K562 (cell line): ENCODE data around the gene IGF2BP3. TPM values are rescaled to one million over a fixed set of nuclear protein-coding genes. Genes with fewer than 3 reads are reported as not detected.

ENCODE experiments used
- BDP1 ChIP-seq: IDR thresholded peaks from 3 replicates; pipeline ENCODE4 v1.6.1; 2011; ENCODE audit not compliant: insufficient read length, insufficient read depth
- ELF1 ChIP-seq: fragments of 200-800 bp; sonication (Bioruptor generic); IDR thresholded peaks from 2 replicates; pipeline ENCODE4 v1.6.1; 2016; ENCODE audit warnings: missing genetic modification characterization, missing compliant biosample characterization
- GATAD2A ChIP-seq: fragments of 450-650 bp; IDR thresholded peaks from 2 replicates; pipeline ENCODE4 v1.6.1; 2017
- KAT7 ChIP-seq: sonication (generic); formaldehyde crosslinking; IDR thresholded peaks from 2 replicates; pipeline ENCODE4 v1.8.0; 2022; ENCODE audit warnings: missing genetic modification reagents, mild to moderate bottlenecking, borderline replicate concordance
- MIER1 ChIP-seq: fragments of 450-650 bp; IDR thresholded peaks from 2 replicates; pipeline ENCODE4 v1.6.1; 2016; ENCODE audit warnings: antibody characterized with exemption, mild to moderate bottlenecking, low read depth
- NR3C1 ChIP-seq: sonication (generic); formaldehyde crosslinking; IDR thresholded peaks from 2 replicates; pipeline ENCODE4 v1.8.1; 2022; ENCODE audit warnings: missing genetic modification reagents
- NRF1 ChIP-seq, 2 experiments: fragments of 450-650 bp; IDR thresholded peaks in 1 of 2; conservative IDR thresholded peaks in 1 of 2; 2 replicates each; pipeline ENCODE4 v1.6.1; 2014; ENCODE audit warnings: mild to moderate bottlenecking in 2 of 2
- POLR2A ChIP-seq: fragments of 450-650 bp; conservative IDR thresholded peaks from 2 replicates; pipeline ENCODE4 v1.6.1; 2016
- RBFOX2 ChIP-seq: fragments of 200-400 bp; formaldehyde crosslinking; IDR thresholded peaks from 2 replicates; pipeline ENCODE4 v1.6.1; 2017; ENCODE audit warnings: low read depth, mild to moderate bottlenecking, low read length, moderate library complexity
- RBM15 ChIP-seq: fragments of 200-400 bp; formaldehyde crosslinking; IDR thresholded peaks from 2 replicates; pipeline ENCODE4 v1.6.1; 2018; ENCODE audit warnings: mild to moderate bottlenecking, low read length, moderate library complexity; ENCODE audit not compliant: insufficient read depth
- TAF15 ChIP-seq: fragments of 200-400 bp; formaldehyde crosslinking; IDR thresholded peaks from 2 replicates; pipeline ENCODE4 v1.6.1; 2017; ENCODE audit warnings: mild to moderate bottlenecking, low read depth, low read length, moderate library complexity
- TSC22D4 ChIP-seq: fragments of 450-650 bp; IDR thresholded peaks from 2 replicates; pipeline ENCODE4 v1.6.1; 2016; ENCODE audit warnings: missing genetic modification characterization, missing biosample characterization, control low read depth
- YY1 ChIP-seq, 3 experiments: IDR thresholded peaks; 2 replicates each; pipeline ENCODE4 v1.6.1; 2011; ENCODE audit warnings: low read length in 2 of 3, mild to moderate bottlenecking in 2 of 3, moderate library complexity in 2 of 3, borderline replicate concordance in 1 of 3, control low read depth in 1 of 3, low read depth in 1 of 3; ENCODE audit not compliant: insufficient read depth in 3 of 3, insufficient replicate concordance in 2 of 3, control insufficient read depth in 1 of 3, insufficient read length in 1 of 3; ENCODE audit errors: extremely low read depth in 1 of 3
- ZBTB33 ChIP-seq: sonication (generic); formaldehyde crosslinking; IDR thresholded peaks from 2 replicates; pipeline ENCODE4 v1.8.1; 2023; ENCODE audit warnings: mild to moderate bottlenecking, missing genetic modification reagents
- ZBTB7A ChIP-seq: IDR thresholded peaks from 2 replicates; pipeline ENCODE4 v1.6.1; 2011; ENCODE audit warnings: low read depth, mild to moderate bottlenecking, low read length, moderate library complexity, borderline replicate concordance; ENCODE audit not compliant: control insufficient read depth
- ZSCAN29 ChIP-seq: fragments of 450-650 bp; IDR thresholded peaks from 2 replicates; pipeline ENCODE4 v1.6.1; 2017
- polyA plus RNA-seq, 8 experiments: library from polyadenylated mRNA; depleted of rRNA in 4 of 8; stranded (reverse) in 5 of 8; unstranded in 3 of 8; fragments of >200 nt; fragmentation: Nextera tagmentation in 2 of 8; fragmentation: Illumina TruSeq in 1 of 8; extraction: Ambion mirVana in 2 of 8; extraction: Trizol in 1 of 8; gene quantifications; 2 replicates each; pipeline versions ENCODE4 v1.2.1 to v1.2.3, GENCODE V29; 2011 to 2014; ENCODE audit warnings: inconsistent platforms in 1 of 8, missing spikeins in 1 of 8
- total RNA-seq, 7 experiments: library from RNA; depleted of rRNA in 6 of 7; stranded (reverse); fragments of >200 nt in 6 of 7; fragmentation: Illumina TruSeq in 2 of 7; extraction: Trizol in 2 of 7; gene quantifications; 2 replicates each; pipeline versions ENCODE4 v1.2.1 to v1.2.3, GENCODE V29; 2011 to 2021; ENCODE audit warnings: low replicate concordance in 1 of 7
- TF ChIP-seq, protein P1 (sequence below): sonication (generic); formaldehyde crosslinking; IDR thresholded peaks from 2 replicates; pipeline ENCODE4 v1.8.0; 2022; ENCODE audit warnings: mild to moderate bottlenecking, missing genetic modification reagents

The IGF2BP3 gene
- total and polyA plus RNA-seq, 9 of the 15 experiments (the other 6 are each of a cell fraction or from before 2014, with no cell fraction given), result 8.4 to 88.1 (median 61.2) TPM

- no peak for TF ChIP-seq TSC22D4 (tag)
- no peak for TF ChIP-seq NR3C1
- TF ChIP-seq KAT7 (CRISPR knock-in tag), result no peak
- TF ChIP-seq, protein P1, sequence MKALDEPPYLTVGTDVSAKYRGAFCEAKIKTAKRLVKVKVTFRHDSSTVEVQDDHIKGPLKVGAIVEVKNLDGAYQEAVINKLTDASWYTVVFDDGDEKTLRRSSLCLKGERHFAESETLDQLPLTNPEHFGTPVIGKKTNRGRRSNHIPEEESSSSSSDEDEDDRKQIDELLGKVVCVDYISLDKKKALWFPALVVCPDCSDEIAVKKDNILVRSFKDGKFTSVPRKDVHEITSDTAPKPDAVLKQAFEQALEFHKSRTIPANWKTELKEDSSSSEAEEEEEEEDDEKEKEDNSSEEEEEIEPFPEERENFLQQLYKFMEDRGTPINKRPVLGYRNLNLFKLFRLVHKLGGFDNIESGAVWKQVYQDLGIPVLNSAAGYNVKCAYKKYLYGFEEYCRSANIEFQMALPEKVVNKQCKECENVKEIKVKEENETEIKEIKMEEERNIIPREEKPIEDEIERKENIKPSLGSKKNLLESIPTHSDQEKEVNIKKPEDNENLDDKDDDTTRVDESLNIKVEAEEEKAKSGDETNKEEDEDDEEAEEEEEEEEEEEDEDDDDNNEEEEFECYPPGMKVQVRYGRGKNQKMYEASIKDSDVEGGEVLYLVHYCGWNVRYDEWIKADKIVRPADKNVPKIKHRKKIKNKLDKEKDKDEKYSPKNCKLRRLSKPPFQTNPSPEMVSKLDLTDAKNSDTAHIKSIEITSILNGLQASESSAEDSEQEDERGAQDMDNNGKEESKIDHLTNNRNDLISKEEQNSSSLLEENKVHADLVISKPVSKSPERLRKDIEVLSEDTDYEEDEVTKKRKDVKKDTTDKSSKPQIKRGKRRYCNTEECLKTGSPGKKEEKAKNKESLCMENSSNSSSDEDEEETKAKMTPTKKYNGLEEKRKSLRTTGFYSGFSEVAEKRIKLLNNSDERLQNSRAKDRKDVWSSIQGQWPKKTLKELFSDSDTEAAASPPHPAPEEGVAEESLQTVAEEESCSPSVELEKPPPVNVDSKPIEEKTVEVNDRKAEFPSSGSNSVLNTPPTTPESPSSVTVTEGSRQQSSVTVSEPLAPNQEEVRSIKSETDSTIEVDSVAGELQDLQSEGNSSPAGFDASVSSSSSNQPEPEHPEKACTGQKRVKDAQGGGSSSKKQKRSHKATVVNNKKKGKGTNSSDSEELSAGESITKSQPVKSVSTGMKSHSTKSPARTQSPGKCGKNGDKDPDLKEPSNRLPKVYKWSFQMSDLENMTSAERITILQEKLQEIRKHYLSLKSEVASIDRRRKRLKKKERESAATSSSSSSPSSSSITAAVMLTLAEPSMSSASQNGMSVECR (CRISPR knock-in tag), result peak; percentile 30; the same call in 1 of the 2 replicates
- TF ChIP-seq ELF1 (tag), result no peak
- TF ChIP-seq NRF1 (conservative IDR thresholded peaks at IDR 0.05 in 1 of 2, IDR thresholded peaks at IDR 0.05 in 1 of 2), result peak; percentile 32 to 42; a peak in 3 of 4 replicates
- no peak for TF ChIP-seq TAF15
- TF ChIP-seq BDP1, result no peak
- no peak for TF ChIP-seq ZSCAN29
- TF ChIP-seq YY1 (IDR thresholded peaks at IDR 0.05; ENCODE audit: borderline replicate concordance in 1 of 3, control insufficient read depth in 1 of 3, extremely low read depth in 1 of 3, insufficient read depth in 3 of 3, insufficient read length in 1 of 3, insufficient replicate concordance in 2 of 3, low read depth in 1 of 3, low read length in 2 of 3), result peak in 1 of 3 experiments; percentile 57
- TF ChIP-seq MIER1, result no peak
- TF ChIP-seq RBM15, result no peak
- TF ChIP-seq POLR2A, result peak; percentile 39; the same call in 1 of the 2 replicates
- peak; percentile 42; the same call in 1 of the 2 replicates for TF ChIP-seq ZBTB7A
- no peak for TF ChIP-seq GATAD2A
- peak; percentile 64 for TF ChIP-seq RBFOX2
- TF ChIP-seq ZBTB33 (CRISPR knock-in tag), result 0 out of 2 replicates have a peak, but pooled peaks have one; percentile 36
Observed at GRCh38 chr7:23490357-23491135, 20.3 kb upstream of the IGF2BP3 start (continued).
